Osteoblast (primary cell): ENCODE data around the gene TSPO2. TPM values are rescaled to one million over a fixed set of nuclear protein-coding genes. Genes with fewer than 3 reads are reported as not detected.

ENCODE experiments used
- DNase-seq: peaks from one replicate; pipeline ENCODE4 v3.0.0; 2011; ENCODE audit warnings: low spot score, mixed read lengths; ENCODE audit not compliant: insufficient read length; ENCODE audit errors: missing footprints
- H2AFZ ChIP-seq: 2 replicates; pipeline ENCODE4 v1.6.0; 2011; ENCODE audit warnings: mild to moderate bottlenecking, low read length
- H3K27ac ChIP-seq: 2 replicates; pipeline ENCODE4 v1.5.1; 2011; ENCODE audit warnings: mild to moderate bottlenecking, low read depth, low read length, moderate library complexity
- H3K27me3 ChIP-seq: 2 replicates; pipeline ENCODE4 v1.6.0; 2012; ENCODE audit warnings: mild to moderate bottlenecking, control low read depth, inconsistent platforms, low read length, moderate library complexity; ENCODE audit not compliant: insufficient read depth
- H3K36me3 ChIP-seq: 2 replicates; pipeline ENCODE4 v1.5.1; 2011; ENCODE audit warnings: mild to moderate bottlenecking, low read length, control low read depth, moderate library complexity; ENCODE audit not compliant: insufficient read depth
- H3K4me1 ChIP-seq: 2 replicates; pipeline ENCODE4 v1.5.1; 2011; ENCODE audit warnings: mild to moderate bottlenecking, low read length, control low read depth, moderate library complexity; ENCODE audit not compliant: insufficient read depth
- H3K4me2 ChIP-seq: 2 replicates; pipeline ENCODE4 v1.6.0; 2011; ENCODE audit warnings: mild to moderate bottlenecking, low read length; ENCODE audit not compliant: insufficient read depth
- H3K4me3 ChIP-seq: fragments of 200-600 bp; sonication (generic); 3 replicates; pipeline ENCODE4 v1.5.1; 2012; ENCODE audit warnings: mild to moderate bottlenecking, low read length, inconsistent platforms; ENCODE audit not compliant: insufficient read depth
- H3K79me2 ChIP-seq: 2 replicates; pipeline ENCODE4 v1.6.0; 2012; ENCODE audit warnings: mild to moderate bottlenecking, low read length, control low read depth, inconsistent platforms; ENCODE audit not compliant: insufficient read depth
- H3K9me3 ChIP-seq: 2 replicates; pipeline ENCODE4 v1.5.1; 2011; ENCODE audit warnings: low read depth, low read length, control low read depth
- H4K20me1 ChIP-seq: 2 replicates; pipeline ENCODE4 v1.6.0; 2012; ENCODE audit warnings: mild to moderate bottlenecking, low read length, control low read depth; ENCODE audit not compliant: insufficient read depth
- CTCF ChIP-seq: IDR thresholded peaks from 2 replicates; pipeline ENCODE4 v1.5.1; 2011; ENCODE audit warnings: mild to moderate bottlenecking, low read depth, low read length, moderate library complexity; ENCODE audit errors: extremely low read depth
- total RNA-seq: library from RNA; depleted of rRNA; stranded (reverse); fragments of >200 nt; gene quantifications from 2 replicates; pipeline ENCODE4 v1.2.3, GENCODE V29; 2012

Gene TSPO2
- total RNA-seq, 1 donor: not detected

DNA sequence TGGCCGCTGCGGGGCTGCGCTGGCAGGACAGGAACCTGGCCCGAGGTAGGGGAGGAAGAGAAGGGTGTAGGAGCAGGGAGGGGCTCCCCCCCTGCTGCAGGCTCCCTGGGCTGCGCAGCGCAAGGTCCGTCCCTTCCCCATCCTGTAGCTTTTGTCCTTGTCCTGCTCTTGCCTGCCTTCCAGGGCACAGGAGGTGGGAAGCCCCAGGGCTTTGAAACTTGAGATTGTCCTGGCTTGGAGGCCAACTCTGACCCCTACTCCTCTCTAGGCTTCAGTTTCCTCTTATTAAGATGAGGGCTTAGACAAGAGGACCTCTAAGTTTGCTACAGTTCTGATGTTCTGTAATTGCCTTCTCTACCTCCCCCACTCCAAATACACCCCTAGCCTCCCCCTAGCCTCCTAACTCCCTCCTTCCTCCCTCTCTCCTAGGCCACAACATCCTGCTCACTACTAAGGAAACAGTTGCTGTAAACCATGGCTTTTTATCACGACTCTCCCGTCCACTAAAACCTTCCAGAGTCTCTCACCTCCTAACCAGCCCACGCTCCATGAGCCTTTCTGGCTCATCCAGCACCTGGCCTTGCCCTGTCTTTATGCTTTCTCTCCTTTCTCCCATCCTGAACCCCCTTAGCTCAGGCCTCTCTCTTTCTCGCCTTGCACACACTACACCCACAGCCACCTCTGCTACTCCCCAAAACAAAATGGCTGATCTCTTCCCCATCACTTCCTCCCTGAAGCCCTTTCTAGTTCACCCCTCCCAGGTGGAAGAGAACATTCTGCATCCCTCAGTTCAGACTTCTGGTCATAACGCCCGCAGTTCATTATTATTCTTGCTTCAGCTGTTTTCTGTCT lies 13.5 kb upstream of the TSPO2 start:
- H4K20me1 ChIP-seq: no peaks in the 10 kb centered on the region
- H3K27ac ChIP-seq: no peak overlapping the region
- peak overlapping the region; percentile 90 for H3K4me2 ChIP-seq
- no peaks in the 10 kb centered on the region for H3K36me3 ChIP-seq
- peak; percentile 77 for DNase-seq
- peaks cover 9% of the 10 kb centered on the region for H3K4me1 ChIP-seq
- H3K4me3 ChIP-seq: peak overlapping the region; percentile 70
- no peak for TF ChIP-seq CTCF
- H3K79me2 ChIP-seq: no peaks in the 10 kb centered on the region
- H2AFZ ChIP-seq: peak overlapping the region; percentile 96
- H3K9me3 ChIP-seq: no peaks in the 10 kb centered on the region
- peaks cover 3% of the 10 kb centered on the region for H3K27me3 ChIP-seq

GRCh38 chr6:41032830-41033229 lies 9.4 kb upstream of the TSPO2 start:
- Histone ChIP-seq H3K27ac (no peak overlapping the region), H3K36me3 (no peaks in the 10 kb centered on the region), H2AFZ (no peak overlapping the region), H3K4me1 (peaks cover 4% of the 10 kb centered on the region), H3K27me3 (peaks cover 3% of the 10 kb centered on the region), H4K20me1 (no peaks in the 10 kb centered on the region), H3K4me2 (no peak overlapping the region), H3K79me2 (no peaks in the 10 kb centered on the region), H3K4me3 (no peak overlapping the region), H3K9me3 (no peaks in the 10 kb centered on the region)
- TF ChIP-seq CTCF: no peak
- peak; percentile 49 for DNase-seq

DNA sequence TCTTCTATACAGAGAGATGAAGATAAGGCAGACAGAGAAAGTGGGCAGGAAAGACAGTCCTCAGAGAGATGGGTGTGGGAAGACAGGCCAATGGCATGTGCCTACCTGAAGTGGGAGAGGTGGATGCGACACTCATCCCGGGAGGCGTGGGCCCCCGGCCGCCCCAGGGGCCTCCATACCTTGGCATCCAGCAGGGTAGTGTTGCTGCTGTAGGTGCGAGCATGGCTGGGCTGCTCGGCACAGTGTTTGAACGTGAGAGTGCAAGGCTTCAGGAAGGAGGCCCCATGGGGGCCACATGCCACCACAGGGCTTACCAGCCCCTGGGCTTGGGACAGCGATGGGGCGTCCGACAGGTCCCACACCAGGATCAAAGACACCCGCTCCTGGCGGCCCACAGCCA lies 8.5 kb upstream of the TSPO2 start:
- H3K9me3 ChIP-seq: no peaks in the 10 kb centered on the region
- H3K36me3 ChIP-seq: no peaks in the 10 kb centered on the region
- H3K4me3 ChIP-seq: no peak overlapping the region
- H3K79me2 ChIP-seq: no peaks in the 10 kb centered on the region
- TF ChIP-seq CTCF: no peak
- H3K4me1 ChIP-seq: peaks cover 1% of the 10 kb centered on the region
- H2AFZ ChIP-seq: no peak overlapping the region
- no peak for DNase-seq
- no peaks in the 10 kb centered on the region for H4K20me1 ChIP-seq
- no peak overlapping the region for H3K27ac ChIP-seq
- no peak overlapping the region for H3K4me2 ChIP-seq
- peaks cover 3% of the 10 kb centered on the region for H3K27me3 ChIP-seq

DNA sequence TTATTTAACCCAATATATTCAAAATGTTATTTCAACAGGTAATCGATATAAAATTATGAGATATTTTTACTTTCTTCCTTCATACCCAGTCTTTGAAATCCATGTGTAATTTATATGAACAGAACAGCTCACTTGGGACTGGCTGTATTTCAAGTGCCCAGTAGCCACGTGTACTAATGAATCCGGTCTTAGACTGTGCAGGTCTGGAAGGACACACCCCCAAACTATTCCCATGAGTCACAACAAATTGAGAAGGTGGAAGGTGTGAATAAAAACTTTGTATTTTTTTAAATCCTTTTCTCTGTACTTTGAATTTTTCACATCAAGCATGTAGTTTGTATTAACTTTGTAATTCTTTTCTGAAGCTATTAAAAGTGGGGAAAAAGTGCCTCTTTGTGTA lies 6.1 kb upstream of the TSPO2 start:
- Histone ChIP-seq H3K27ac (no peak overlapping the region), H4K20me1 (no peaks in the 10 kb centered on the region), H3K9me3 (no peaks in the 10 kb centered on the region), H3K4me2 (no peak overlapping the region), H2AFZ (no peak overlapping the region), H3K36me3 (no peaks in the 10 kb centered on the region), H3K27me3 (peaks cover 3% of the 10 kb centered on the region), H3K79me2 (no peaks in the 10 kb centered on the region), H3K4me1 (no peaks in the 10 kb centered on the region), H3K4me3 (no peak overlapping the region)
- no peak for DNase-seq
- no peak for TF ChIP-seq CTCF
